Loucy (cell line): ENCODE results near the gene LRRTM3.

ENCODE experiments used
- H2AFZ ChIP-seq: fragments of 200-600 bp; sonication (generic); 2 replicates; pipeline ENCODE4 v1.6.0; 2016; ENCODE audit warnings: antibody characterized with exemption, mild to moderate bottlenecking, low read length, moderate library complexity
- H3F3A ChIP-seq: fragments of 200-600 bp; 2 replicates; pipeline ENCODE4 v1.6.0; 2016; ENCODE audit warnings: antibody characterized with exemption, low read depth, mild to moderate bottlenecking
- H3K27me3 ChIP-seq: fragments of 200-600 bp; sonication (generic); 2 replicates; pipeline ENCODE4 v1.6.1; 2014; ENCODE audit warnings: low read length, mild to moderate bottlenecking; ENCODE audit not compliant: insufficient read depth, poor library complexity, severe bottlenecking
- H3K36me3 ChIP-seq: fragments of 200-600 bp; sonication (generic); 2 replicates; pipeline ENCODE4 v1.6.1; 2016; ENCODE audit warnings: low read length; ENCODE audit not compliant: insufficient read depth
- H3K4me1 ChIP-seq: fragments of 200-600 bp; sonication (generic); 2 replicates; pipeline ENCODE4 v1.5.1; 2014; ENCODE audit warnings: low read length, mild to moderate bottlenecking; ENCODE audit not compliant: insufficient read depth, poor library complexity, severe bottlenecking
- H3K4me2 ChIP-seq: fragments of 200-600 bp; sonication (generic); 2 replicates; pipeline ENCODE4 v1.6.0; 2014; ENCODE audit warnings: antibody characterized with exemption, low read length, low read depth, mild to moderate bottlenecking; ENCODE audit not compliant: poor library complexity, severe bottlenecking
- H3K4me3 ChIP-seq: fragments of 200-600 bp; sonication (generic); 2 replicates; pipeline ENCODE4 v1.5.1; 2014; ENCODE audit warnings: low read length, mild to moderate bottlenecking, mixed read lengths; ENCODE audit not compliant: poor library complexity, severe bottlenecking
- H3K79me2 ChIP-seq: fragments of 200-600 bp; sonication (generic); 2 replicates; pipeline ENCODE4 v1.6.1; 2014; ENCODE audit warnings: low read length; ENCODE audit not compliant: insufficient read depth
- H3K9ac ChIP-seq: fragments of 200-600 bp; sonication (generic); 2 replicates; pipeline ENCODE4 v1.6.0; 2014; ENCODE audit warnings: mild to moderate bottlenecking, low read depth, low read length, moderate library complexity; ENCODE audit not compliant: poor library complexity, severe bottlenecking
- H3K9me2 ChIP-seq: fragments of 200-600 bp; sonication (generic); replicated peaks from 2 replicates; pipeline ENCODE4 v1.6.1; 2016; ENCODE audit warnings: low read depth, low read length, mixed read lengths
- H3K9me3 ChIP-seq: fragments of 200-600 bp; sonication (generic); 2 replicates; pipeline ENCODE4 v1.6.1; 2014; ENCODE audit warnings: mild to moderate bottlenecking, antibody characterized with exemption, low read length, low read depth; ENCODE audit not compliant: insufficient read depth
- H4K20me1 ChIP-seq: fragments of 200-600 bp; sonication (generic); 2 replicates; pipeline ENCODE4 v1.6.0; 2014; ENCODE audit warnings: antibody characterized with exemption, low read length, mild to moderate bottlenecking; ENCODE audit not compliant: insufficient read depth, poor library complexity, severe bottlenecking
- EZH2phosphoT487 ChIP-seq: fragments of 200-600 bp; IDR thresholded peaks from 2 replicates; pipeline ENCODE4 v1.6.1; 2018; ENCODE audit warnings: antibody characterized with exemption, mild to moderate bottlenecking, moderate library complexity, borderline replicate concordance
- TF ChIP-seq, protein P1 (sequence below): fragments of 200-600 bp; sonication (generic); conservative IDR thresholded peaks from 2 replicates; pipeline ENCODE4 v1.5.1; 2014; ENCODE audit warnings: mild to moderate bottlenecking, antibody characterized with exemption, low read length

The LRRTM3 gene

DNA sequence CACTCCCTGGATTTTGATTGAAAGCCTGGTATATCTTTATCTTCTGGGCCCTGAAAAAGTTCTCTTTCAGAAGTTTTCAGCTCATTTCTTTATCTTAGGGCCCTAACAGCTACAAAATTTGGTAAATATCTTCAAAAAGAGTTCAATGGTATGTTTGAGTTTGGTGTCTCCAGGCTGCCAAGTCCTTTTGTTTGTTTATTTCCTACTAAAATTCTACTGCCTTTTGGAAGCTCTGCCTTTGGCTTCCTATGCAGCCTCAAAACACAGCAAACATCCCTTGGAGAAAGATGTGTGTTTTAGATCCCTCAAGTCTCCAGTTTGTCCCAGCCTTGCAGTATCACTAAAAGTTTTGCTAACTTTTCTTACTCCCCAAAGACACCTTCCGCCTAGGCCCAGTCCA lies 146.8 kb downstream of the LRRTM3 start:
- Histone ChIP-seq H3K9ac (no peak overlapping the region), H3K9me2 (no peaks in the 10 kb centered on the region), H3K36me3 (no peaks in the 10 kb centered on the region), H4K20me1 (no peaks in the 10 kb centered on the region), H3K9me3 (no peaks in the 10 kb centered on the region), H3K27me3 (no peaks in the 10 kb centered on the region), H3K4me2 (no peak overlapping the region), H3K79me2 (no peaks in the 10 kb centered on the region), H3K4me1 (no peaks in the 10 kb centered on the region), H2AFZ (no peak overlapping the region), H3F3A (no peaks in the 10 kb centered on the region), H3K4me3 (no peak overlapping the region)
- TF ChIP-seq, protein P1, sequence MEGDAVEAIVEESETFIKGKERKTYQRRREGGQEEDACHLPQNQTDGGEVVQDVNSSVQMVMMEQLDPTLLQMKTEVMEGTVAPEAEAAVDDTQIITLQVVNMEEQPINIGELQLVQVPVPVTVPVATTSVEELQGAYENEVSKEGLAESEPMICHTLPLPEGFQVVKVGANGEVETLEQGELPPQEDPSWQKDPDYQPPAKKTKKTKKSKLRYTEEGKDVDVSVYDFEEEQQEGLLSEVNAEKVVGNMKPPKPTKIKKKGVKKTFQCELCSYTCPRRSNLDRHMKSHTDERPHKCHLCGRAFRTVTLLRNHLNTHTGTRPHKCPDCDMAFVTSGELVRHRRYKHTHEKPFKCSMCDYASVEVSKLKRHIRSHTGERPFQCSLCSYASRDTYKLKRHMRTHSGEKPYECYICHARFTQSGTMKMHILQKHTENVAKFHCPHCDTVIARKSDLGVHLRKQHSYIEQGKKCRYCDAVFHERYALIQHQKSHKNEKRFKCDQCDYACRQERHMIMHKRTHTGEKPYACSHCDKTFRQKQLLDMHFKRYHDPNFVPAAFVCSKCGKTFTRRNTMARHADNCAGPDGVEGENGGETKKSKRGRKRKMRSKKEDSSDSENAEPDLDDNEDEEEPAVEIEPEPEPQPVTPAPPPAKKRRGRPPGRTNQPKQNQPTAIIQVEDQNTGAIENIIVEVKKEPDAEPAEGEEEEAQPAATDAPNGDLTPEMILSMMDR = no peak
- TF ChIP-seq EZH2phosphoT487 = no peak

DNA sequence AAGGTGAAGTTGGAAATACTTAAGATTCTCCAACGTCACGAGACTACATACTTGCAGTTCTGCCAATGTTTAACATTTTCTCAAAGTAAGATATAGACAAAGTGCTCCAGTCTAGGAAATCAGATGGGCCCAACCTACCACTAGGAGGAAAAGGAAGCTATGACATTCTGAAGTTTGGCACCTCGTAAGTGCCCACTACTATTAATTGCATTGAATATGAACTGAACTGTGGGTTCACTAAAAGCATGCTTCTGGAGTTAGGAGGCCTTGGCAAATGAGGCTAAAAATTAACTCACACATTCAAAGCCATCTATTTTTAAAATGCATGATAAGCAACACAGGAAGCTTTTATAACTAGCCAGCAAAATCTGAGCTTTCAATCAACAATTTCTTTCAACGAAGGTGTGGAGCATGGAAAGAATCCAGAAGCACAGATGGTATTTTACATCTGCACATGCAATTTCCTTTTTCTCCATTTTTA lies 149.7 kb downstream of the LRRTM3 start:
- Histone ChIP-seq H3K9me2 (no peaks in the 10 kb centered on the region), H3K36me3 (no peaks in the 10 kb centered on the region), H3K79me2 (no peaks in the 10 kb centered on the region), H3K9ac (no peak overlapping the region), H2AFZ (no peak overlapping the region), H3K4me2 (no peak overlapping the region), H3K4me3 (no peak overlapping the region), H3K27me3 (no peaks in the 10 kb centered on the region), H3K9me3 (0 out of 2 replicates have a peak, but pooled peaks cover 2% of the 10 kb centered on the region), H3F3A (no peaks in the 10 kb centered on the region), H4K20me1 (no peaks in the 10 kb centered on the region), H3K4me1 (no peaks in the 10 kb centered on the region)
- TF ChIP-seq, protein P1 = no peak
- TF ChIP-seq EZH2phosphoT487 = no peak

DNA sequence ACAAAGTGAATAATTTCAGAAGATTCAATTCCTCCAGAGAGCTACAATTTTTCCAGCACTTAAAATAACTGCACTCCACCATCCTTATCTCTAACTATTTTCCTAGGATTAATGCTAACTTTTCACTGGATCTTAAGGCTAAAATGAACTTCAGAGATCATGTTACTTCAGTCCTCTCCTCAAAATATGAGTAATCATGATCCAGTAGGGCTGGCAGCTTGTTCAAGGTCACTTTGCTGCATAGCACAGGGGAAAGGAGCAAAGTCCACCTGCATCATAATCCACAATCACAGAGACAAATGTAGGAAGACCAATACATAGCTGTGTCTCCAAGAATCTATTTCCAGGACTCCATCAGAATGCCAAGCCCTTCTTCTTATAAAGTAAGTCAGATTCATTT lies 150.3 kb downstream of the LRRTM3 start:
- Histone ChIP-seq H3F3A (no peaks in the 10 kb centered on the region), H4K20me1 (no peaks in the 10 kb centered on the region), H3K36me3 (no peaks in the 10 kb centered on the region), H3K27me3 (no peaks in the 10 kb centered on the region), H3K9me3 (0 out of 2 replicates have a peak, but pooled peaks cover 2% of the 10 kb centered on the region), H3K4me3 (no peak overlapping the region), H3K9me2 (no peaks in the 10 kb centered on the region), H2AFZ (no peak overlapping the region), H3K4me2 (no peak overlapping the region), H3K79me2 (no peaks in the 10 kb centered on the region), H3K4me1 (no peaks in the 10 kb centered on the region), H3K9ac (no peak overlapping the region)
- no peak for TF ChIP-seq EZH2phosphoT487
- TF ChIP-seq, protein P1 = no peak
